Dermis blood vessel endothelial cell (primary cell): ENCODE results near the gene ARFGAP1. TPM values are rescaled to one million over a fixed set of nuclear protein-coding genes. Genes with fewer than 3 reads are reported as not detected.

ENCODE experiments used
- DNase-seq: peaks from one replicate; pipeline ENCODE4 v3.0.0; 2010
- total RNA-seq: library from RNA; depleted of rRNA; stranded (reverse); fragments of >200 nt; gene quantifications from 2 replicates; pipeline ENCODE4 v1.2.3, GENCODE V29; 2014

Gene ARFGAP1
- total RNA-seq, 1 donor from 2014 or later: 70.8 TPM

- peak; percentile 42 for DNase-seq
Measured at GRCh38 chr20:63241272-63241671, 31.3 kb upstream of the ARFGAP1 start.

GRCh38 chr20:63242736-63243135 is 29.9 kb upstream of the ARFGAP1 start:
- no peak for DNase-seq

DNA sequence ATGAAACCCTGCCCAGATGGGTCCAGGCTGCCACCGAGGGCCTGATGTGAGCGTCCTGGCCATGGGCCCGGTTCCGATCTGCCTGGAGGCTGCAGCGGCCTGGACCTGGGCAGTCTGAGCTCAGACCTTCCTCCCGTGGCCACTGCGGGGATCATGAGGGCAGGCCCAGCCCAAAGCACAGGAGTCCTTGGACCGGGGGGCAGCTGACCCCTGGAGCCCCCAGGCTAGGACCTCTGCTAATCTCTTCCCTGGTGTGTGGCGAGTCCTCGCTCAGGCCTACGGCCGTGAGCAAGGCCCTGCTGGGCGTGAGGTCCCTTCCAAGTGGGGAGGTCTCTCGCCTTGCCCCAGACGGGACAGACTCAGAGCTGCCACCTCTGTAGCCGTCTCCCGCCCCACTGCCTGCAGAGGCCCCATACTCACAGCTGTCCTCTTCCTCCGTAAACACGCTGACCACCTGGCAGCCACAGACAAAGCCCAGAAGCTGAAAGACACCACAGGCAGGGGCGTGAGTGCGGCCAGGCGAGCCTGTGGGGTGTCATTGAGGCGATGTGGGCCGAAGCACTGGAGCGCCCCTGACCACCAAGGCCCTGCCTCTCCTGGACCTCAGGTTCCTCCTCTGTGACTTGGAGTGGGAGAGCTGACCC is 28.9 kb upstream of the ARFGAP1 start:
- no peak for DNase-seq

DNA sequence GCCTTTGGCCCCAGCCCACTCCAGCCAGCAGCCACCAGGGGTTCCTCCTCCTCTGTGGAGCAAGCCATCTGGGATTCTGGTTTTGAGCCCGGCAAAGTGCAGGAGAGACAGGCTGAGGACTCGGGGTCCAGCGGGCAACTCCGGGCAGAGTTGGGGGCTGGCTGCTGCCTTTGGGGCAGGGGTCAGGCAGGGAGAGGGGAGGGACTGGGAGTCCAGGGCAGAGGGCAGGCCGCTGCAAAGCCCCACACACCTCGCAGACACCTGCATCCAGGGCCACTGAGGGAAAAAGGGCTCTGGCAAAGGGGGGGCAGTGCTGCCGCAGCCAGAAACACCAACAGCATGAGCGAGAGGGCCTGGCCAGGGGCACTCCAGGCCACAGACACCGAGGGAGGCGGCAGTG is 28.1 kb upstream of the ARFGAP1 start:
- no peak for DNase-seq

DNA sequence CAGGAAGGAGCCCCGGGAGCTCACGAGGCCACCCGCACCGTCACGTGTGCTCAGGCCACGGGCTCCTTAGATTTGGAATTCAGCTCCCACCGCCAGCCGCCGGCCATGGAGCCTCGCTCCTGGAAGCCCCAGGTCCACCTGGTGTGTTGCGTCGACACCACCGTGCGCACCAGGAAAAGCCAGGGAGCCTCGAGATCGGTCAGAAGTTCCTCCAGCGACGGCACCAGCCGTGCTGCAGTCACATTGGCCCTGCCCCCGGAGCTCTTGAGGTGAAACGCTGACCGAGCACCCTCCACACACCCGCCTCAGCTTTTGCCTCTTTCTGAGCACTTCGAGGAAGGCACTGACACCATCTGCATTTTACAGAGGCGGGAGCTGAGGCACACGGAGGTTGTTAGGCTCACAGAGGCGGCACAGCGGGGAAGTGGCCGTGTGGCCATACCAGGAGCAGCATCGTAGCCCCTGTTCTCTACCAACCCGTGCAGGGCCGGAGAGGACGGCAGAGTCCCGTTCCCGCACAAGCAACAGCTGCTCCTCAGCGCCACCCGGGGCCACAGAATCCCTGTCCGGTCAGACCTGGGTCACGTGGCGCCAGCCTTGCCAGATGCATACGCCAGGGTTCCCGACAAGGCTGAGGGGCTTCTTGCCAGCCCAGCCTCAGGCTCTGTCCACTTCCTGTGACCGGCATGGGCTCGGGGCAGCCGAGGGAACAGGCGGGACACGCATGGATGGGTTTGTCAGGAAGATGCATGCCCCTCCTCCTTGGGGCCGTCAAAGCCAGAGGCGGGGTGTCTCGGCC is 25.9 kb upstream of the ARFGAP1 start:
- DNase-seq: no peak

- no peak for DNase-seq
Measured at GRCh38 chr20:63247671-63248228, 24.9 kb upstream of the ARFGAP1 start.

- no peak for DNase-seq
Measured at GRCh38 chr20:63248835-63249591, 23.6 kb upstream of the ARFGAP1 start.

- no peak for DNase-seq
Measured at GRCh38 chr20:63249891-63250290, 22.7 kb upstream of the ARFGAP1 start.

DNA sequence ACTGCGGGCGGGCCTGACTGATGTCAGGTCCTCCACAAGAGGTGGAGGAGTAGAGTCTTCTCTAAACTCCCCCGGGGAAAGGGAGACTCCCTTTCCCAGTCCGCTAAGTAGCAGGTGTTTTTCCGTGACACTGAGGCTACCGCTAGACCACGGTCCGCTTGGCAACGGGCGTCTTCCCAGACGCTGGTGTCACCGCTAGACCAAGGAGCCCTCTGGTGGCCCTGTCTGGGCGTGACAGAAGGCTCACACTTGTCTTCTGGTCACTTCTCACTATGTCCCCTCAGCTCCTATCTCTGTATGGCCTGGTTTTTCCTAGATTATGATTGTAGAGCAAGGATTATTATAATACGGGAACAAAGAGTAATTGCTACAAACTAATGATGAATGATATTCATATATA is 21.3 kb upstream of the ARFGAP1 start:
- peak; percentile 17 for DNase-seq

DNA sequence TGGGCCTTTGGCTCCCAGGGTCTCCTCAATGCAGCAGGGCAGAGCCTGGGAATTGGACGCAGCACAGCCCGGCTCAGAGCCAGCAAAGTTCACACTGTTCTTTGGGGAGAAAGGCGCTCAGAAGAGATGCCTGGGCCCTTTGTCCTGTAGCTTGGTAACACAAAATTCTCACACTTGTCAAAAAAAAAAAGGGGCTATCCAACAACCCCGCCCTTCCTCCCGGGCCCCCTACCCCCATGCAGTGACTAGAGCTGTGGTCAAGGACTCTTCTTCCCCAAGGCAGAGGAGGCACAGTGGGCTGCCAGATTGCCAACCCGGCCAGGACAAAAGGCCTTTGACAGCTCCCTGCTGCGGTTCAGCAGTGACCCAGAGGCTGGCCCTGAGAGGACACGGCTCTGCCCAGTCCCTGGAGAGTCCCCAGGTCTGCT is 20.3 kb upstream of the ARFGAP1 start:
- no peak for DNase-seq

- no peak for DNase-seq
Measured at GRCh38 chr20:63253065-63253437, 19.6 kb upstream of the ARFGAP1 start.

GRCh38 chr20:63253438-63254231 is 19.0 kb upstream of the ARFGAP1 start:
- DNase-seq: no peak

DNA sequence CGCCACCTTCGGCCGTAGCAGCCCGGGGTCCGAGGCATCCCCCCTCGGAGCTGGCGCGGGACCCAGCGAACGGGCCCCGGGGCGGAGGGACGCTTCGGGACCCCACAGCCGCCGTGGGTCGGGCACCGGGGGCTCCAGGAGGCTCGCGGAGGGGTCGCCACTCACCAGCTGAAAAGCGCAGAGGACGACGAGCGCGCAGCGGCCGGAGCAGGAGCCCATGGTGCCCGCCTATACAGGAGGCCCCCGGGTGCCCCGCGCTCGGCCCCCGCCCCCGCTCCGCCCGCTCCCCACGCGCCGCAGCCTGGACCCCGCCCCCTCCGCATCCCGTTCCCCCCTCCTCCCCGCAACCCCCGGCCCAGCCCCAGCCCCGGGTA is 18.4 kb upstream of the ARFGAP1 start, which contains the start of gene NKAIN4:
TSS of gene NKAIN4 (minus strand) at position 232 of the 374 bp plus-strand sequence. CDS start at position 219, 13 bp downstream.
- DNase-seq: no peak

- peak; percentile 17 for DNase-seq
Measured at GRCh38 chr20:63254606-63255384, 17.8 kb upstream of the ARFGAP1 start.

DNA sequence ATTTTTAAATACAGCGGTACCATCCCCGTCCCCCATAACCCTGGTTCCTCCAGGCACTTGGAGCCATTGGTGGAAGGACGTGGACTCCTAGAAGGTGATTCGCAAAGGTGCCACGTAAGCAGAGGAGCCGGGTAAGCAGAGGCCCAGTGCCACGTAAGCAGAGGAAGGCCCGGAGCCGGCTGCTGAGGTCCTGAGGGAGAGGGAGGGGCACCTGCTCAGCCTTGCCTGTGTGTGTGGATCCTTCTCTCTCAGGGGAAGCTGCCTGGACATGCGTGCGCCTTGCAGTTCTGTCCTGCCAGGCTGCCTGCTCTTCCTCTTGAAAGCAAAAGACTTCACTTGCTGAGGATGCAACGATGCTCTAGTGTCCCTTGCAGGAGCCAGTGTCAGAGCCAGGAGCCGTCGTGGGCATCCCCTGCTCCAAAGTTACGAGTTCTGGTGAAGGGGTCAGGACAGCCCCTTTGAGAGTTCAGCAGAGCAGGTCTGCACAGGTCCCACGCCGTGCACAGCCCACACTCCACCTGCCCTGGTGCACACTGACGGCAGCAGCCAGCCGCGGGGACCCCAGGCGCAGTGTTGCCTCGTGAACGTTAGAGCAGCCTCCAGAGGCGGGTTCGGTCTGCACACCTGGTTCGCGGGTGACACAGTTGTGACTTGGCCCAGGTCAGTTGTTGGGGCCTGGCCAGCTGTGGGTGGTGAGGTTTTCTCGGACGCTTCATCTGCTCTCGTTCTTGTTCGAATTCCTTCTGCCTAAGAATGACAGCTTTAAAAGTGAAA is 16.5 kb upstream of the ARFGAP1 start:
- no peak for DNase-seq

DNA sequence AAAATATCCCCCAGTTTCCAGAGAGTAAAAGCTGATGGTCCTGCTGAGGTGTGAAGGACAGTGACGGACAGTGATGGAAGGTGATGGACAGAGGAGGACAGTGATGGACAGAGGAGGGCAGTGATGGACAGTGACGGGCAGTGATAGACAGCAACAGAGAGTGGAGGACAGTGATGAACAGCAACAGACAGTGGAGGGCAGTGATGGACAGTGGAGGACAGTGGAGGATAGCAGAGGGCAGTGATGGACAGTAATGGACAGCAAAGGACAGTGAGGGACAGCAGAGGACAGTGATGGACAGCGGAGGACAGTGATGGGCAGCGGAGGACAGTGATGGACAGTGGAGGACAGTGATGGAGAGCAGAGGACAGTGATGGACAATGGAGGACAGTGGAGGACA is 15.7 kb upstream of the ARFGAP1 start:
- DNase-seq: no peak

GRCh38 chr20:63257629-63258028 is 15.0 kb upstream of the ARFGAP1 start:
- DNase-seq: no peak

DNA sequence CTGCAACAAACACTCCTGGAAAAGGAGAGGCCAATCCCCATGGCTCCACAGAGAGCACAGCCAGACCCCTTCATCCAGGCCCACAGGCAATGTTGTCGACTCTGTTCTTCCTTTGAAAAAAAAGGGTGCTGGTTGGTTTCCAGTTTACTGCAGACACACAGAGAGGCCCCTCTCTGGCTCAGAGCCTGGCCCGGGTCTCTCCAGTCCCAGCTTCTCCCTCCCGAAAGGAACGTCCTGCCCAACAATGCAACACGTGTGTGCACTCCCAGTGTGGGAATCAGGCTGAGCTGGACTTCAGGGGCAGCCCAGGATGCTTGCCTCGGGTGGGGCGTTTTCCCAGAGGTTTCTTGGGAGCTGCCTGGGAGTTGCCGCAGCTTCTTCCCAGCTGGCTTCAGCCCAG is 13.8 kb upstream of the ARFGAP1 start:
- no peak for DNase-seq

DNA sequence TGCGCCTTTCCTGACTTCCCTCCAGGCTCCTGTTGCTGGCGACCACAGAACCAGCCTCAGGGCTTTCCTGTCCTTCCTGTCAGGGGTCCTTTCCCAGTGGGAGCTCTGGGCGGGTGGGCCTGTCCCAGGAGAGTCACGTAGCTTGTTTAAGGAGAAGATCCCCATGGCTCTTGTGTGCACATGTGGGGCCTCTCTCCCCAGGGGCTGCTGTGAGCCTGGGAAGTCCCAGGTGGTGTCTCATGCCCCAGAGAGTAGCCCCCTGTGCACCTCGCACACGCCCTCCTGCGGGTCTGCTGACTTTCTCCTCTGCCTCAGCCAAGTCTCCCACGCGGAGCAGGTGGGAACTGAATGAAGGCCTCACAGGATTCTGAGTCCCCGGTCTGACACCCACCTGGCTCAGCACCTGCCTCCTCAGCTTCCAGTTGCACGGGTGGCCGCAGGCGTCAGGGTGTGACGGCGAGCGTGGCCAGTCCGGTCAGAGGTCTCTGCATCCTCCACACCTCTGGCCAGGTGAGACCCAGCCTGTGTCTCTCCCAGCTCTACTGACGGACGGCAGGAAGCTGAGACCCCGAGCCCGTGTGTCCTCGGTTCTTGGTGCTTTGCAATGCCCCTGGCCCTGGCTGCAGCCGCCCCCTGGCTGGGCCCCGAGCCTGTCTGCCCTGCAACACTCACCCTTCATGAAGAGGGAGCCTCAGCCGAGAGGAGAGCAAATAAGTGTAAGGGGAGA is 12.7 kb upstream of the ARFGAP1 start:
- DNase-seq: no peak

- no peak for DNase-seq
Measured at GRCh38 chr20:63260521-63260920, 12.1 kb upstream of the ARFGAP1 start.
